HG03575 (cell line): ENCODE measurements around the gene CMTM8.

Experiments used
- ATAC-seq: cut with Tn5 transposase; IDR thresholded peaks from one replicate; pipeline ENCODE4 v1.9.1; 2021; ENCODE audit not compliant: unreplicated experiment, insufficient number of reproducible peaks, low FRiP score; ENCODE audit errors: extremely low read depth

CMTM8 gene

GRCh38 chr3:32319607-32320006 lies 81.1 kb downstream of the CMTM8 start:
- ATAC-seq: no peak

- ATAC-seq: no peak
Measured at GRCh38 chr3:32320080-32320479, 81.6 kb downstream of the CMTM8 start.

- no peak for ATAC-seq
Measured at GRCh38 chr3:32321095-32321790, 82.8 kb downstream of the CMTM8 start.

- ATAC-seq: no peak
Measured at GRCh38 chr3:32322311-32322710, 83.8 kb downstream of the CMTM8 start.

- no peak for ATAC-seq
Measured at GRCh38 chr3:32323604-32324003, 85.1 kb downstream of the CMTM8 start.

- ATAC-seq: no peak
Measured at GRCh38 chr3:32325201-32325600, 86.7 kb downstream of the CMTM8 start.

- no peak for ATAC-seq
Measured at GRCh38 chr3:32325927-32326326, 87.4 kb downstream of the CMTM8 start.

- no peak for ATAC-seq
Measured at GRCh38 chr3:32326795-32327194, 88.3 kb downstream of the CMTM8 start.

- ATAC-seq: no peak
Measured at GRCh38 chr3:32334675-32335074, 96.2 kb downstream of the CMTM8 start.

GRCh38 chr3:32335365-32336112 lies 97.1 kb downstream of the CMTM8 start:
- no peak for ATAC-seq

GRCh38 chr3:32336113-32336498 lies 97.6 kb downstream of the CMTM8 start:
- no peak for ATAC-seq

- ATAC-seq: no peak
Measured at GRCh38 chr3:32337505-32337904, 99.0 kb downstream of the CMTM8 start.

GRCh38 chr3:32340039-32340438 lies 101.6 kb downstream of the CMTM8 start:
- no peak for ATAC-seq

- no peak for ATAC-seq
Measured at GRCh38 chr3:32340611-32341365, 102.3 kb downstream of the CMTM8 start.

GRCh38 chr3:32347343-32348125 lies 109.1 kb downstream of the CMTM8 start:
- ATAC-seq: no peak

GRCh38 chr3:32349184-32349583 lies 110.7 kb downstream of the CMTM8 start:
- ATAC-seq: no peak

- no peak for ATAC-seq
Measured at GRCh38 chr3:32352563-32352962, 114.1 kb downstream of the CMTM8 start.

- ATAC-seq: no peak
Measured at GRCh38 chr3:32353351-32353750, 114.9 kb downstream of the CMTM8 start.

GRCh38 chr3:32354362-32354778 lies 115.9 kb downstream of the CMTM8 start:
- ATAC-seq: no peak
